Fibroblast of pulmonary artery (primary cell): ENCODE data around the gene MTHFS.

Experiments
- DNase-seq: peaks from one replicate; pipeline ENCODE4 v3.0.0-alpha.2; 2010; ENCODE audit warnings: low read depth
- H3K4me3 ChIP-seq: replicated peaks from 2 replicates; pipeline ENCODE4 v1.5.1; 2011; ENCODE audit warnings: low read depth, mild to moderate bottlenecking, control low read depth, low read length, moderate library complexity
- TF ChIP-seq, protein P1 (sequence below): IDR thresholded peaks from 2 replicates; pipeline ENCODE4 v1.5.1; 2011; ENCODE audit warnings: mild to moderate bottlenecking, control low read depth, low read length, inconsistent platforms; ENCODE audit errors: missing control alignments

The MTHFS gene

DNA sequence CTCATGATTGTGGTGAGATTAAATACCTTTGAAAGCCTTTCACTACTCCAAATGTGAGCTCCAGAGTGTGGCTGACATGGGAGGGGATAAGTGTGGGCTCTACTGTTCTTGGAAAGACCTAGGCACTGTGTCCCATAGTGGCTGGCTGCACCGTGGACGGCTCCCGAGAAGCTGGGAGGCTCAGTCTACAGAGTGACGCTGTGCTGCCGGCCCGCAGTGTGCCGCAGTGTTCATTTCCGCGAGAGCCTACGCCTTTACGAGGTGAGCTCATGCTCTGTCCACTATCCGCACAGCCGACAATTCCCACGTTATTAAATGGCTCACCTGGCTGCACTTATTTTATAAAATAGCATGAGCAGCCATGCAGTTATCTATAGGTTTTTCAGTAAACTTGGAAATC lies 66.9 kb downstream of the MTHFS start:
- no peak overlapping the region for H3K4me3 ChIP-seq
- DNase-seq: no peak
- TF ChIP-seq, protein P1, sequence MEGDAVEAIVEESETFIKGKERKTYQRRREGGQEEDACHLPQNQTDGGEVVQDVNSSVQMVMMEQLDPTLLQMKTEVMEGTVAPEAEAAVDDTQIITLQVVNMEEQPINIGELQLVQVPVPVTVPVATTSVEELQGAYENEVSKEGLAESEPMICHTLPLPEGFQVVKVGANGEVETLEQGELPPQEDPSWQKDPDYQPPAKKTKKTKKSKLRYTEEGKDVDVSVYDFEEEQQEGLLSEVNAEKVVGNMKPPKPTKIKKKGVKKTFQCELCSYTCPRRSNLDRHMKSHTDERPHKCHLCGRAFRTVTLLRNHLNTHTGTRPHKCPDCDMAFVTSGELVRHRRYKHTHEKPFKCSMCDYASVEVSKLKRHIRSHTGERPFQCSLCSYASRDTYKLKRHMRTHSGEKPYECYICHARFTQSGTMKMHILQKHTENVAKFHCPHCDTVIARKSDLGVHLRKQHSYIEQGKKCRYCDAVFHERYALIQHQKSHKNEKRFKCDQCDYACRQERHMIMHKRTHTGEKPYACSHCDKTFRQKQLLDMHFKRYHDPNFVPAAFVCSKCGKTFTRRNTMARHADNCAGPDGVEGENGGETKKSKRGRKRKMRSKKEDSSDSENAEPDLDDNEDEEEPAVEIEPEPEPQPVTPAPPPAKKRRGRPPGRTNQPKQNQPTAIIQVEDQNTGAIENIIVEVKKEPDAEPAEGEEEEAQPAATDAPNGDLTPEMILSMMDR: no peak

DNA sequence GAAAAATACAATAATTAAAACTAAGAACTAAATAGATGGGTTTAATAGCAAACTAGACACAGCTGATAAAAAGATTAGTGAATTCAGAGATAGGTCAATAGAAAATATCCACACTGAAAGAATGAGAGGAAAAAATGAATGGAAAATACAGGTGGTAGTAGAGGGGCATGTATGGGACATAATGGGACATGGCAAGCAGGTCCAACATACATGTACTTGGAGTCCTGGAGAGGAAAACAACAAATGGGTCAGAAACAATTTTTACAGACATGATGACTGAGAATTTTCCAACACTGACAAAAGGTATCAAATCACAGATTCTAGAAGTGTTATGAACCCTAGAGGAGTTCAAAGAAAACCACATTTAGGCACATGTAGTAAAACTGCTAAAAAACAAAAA lies 68.4 kb downstream of the MTHFS start:
- TF ChIP-seq, protein P1: no peak
- DNase-seq: no peak
- no peak overlapping the region for H3K4me3 ChIP-seq

DNA sequence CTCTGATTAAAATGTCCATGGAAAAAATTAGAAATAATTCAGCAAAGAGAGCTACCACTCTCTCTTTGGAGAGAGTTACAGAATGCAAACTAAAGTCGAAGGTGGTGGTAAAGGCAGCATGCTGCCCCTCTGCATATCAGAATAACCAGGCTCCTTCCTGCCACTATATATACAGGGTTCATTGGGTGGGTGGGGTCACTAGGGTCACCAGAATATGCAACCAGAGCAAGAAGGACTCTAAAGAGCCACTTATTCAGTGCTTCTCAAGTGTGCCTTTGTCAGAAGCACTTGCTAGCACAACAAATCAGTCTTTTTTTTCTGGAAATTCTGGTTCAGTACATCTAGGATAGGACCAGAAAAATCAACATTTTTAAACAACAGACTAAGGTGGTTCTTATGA lies 70.0 kb downstream of the MTHFS start:
- DNase-seq: no peak
- TF ChIP-seq, protein P1: no peak
- H3K4me3 ChIP-seq: no peak overlapping the region

DNA sequence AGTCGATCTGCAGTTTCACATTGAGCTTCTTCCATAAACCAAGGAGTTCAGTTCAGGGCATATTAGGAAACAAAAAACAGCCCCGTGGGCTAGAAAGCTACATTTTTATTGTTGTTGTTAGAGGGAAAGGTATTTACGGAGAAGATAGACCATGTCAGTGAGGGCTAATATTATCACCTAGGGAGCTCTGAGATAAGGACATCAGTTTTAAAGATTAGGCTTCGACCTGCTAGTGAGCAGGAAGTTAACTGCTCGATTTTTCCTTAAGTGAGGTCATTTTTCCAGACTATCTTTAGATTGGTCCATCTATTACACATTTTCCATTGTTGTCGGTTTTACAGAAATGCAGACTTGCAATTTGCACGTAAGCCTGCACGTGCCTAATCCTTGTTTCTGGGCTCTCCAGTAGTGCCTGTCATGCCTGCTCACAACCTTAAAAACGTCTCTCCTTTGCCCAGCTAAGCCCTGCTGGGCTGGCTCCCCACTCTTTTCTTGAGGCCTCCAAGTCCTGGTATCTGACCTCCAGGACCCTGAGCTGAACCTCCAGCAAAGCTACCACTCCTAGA lies 72.6 kb downstream of the MTHFS start:
- TF ChIP-seq, protein P1: no peak
- no peak overlapping the region for H3K4me3 ChIP-seq
- DNase-seq: no peak

DNA sequence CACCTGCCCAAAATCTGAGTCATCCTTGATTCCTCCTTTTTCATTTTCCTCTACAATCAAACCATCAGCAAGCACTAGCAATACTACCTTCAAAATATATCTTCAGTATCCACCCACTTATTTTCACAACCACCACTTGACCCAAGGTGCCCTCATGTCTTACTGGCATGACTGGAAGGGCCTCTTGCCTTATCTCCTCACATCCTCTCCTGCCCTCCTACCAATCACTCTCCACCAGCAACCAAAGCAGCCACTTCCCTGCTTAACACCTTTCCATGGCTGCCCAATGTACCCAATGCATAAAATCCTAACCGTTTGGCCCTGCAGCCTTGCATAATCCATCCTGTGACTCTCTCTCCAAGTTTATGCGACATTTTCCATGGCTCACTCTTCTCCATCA lies 76.0 kb downstream of the MTHFS start:
- DNase-seq: no peak
- no peak overlapping the region for H3K4me3 ChIP-seq
- TF ChIP-seq, protein P1: no peak

DNA sequence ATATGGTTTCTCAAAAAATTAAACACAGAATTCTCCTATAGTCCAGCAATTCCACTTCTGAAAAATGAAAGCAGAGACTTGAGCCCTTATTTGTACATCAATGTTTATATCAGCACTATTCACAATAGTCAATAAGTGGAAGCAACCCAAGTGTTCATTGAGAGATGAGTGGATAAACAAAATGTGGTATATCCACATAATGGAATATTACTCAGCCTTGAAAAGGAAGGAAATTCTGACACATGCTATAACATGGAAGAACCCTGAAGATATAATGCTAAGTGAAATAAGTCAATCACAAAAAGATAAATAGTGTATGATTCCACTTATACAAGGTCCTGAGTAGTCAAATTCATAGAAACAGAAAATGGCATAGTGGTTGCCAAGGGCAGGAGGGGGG lies 76.6 kb downstream of the MTHFS start:
- H3K4me3 ChIP-seq: no peak overlapping the region
- DNase-seq: no peak
- TF ChIP-seq, protein P1: no peak

DNA sequence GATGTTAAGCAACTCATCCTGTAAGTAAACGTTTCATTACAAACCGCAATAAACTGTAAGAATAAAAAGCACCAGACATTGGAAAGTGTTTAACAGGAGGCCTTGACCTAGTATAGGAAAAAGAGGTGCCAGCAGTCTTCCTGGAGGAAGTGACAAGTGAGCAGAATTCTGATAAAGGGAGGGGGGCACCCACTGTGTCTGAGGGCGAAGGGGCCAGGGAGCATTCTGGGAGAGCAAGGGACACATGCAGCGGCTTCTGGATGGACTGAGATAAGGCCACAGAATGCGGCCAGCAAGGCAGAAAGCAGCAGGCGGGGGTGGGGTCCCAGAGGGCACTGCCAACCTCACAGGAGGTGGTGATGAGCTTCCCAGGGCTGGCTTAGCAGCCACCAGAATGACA lies 80.2 kb downstream of the MTHFS start:
- H3K4me3 ChIP-seq: no peak overlapping the region
- TF ChIP-seq, protein P1: no peak
- DNase-seq: no peak
